Measurements from ENCODE around the gene OR8B3.

DNA sequence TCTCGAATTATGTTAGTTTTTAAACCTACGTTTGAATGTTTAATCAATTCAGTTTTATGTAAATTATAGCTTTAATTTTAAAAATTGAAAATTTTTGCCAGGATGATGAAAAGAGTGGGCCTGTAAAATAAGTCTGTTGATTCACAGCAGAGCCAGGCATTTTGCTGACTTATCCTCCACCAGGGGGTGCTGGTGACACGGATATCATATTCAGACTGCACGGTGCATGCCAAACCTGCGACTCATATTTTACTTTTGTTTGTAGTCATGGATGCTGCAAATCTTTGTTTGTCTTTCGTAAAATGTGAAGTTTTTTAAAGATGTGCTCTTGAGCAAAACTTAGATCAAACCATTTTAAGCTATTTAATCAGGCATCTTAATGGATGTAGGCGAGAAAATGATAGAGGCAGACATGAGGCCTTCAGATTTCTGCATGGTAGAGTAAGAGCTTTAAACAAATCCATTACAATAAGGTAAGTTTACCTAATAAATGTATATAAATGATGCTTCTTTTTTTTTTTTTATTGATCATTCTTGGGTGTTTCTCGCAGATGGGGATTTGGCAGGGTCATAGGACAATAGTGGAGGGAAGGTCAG lies 3.6 kb upstream of the OR8B3 start:
- TF ChIP-seq CREB1 (IDR thresholded peaks at IDR 0.05; ENCODE audit: low read depth) (no peak), REST (IDR thresholded peaks at IDR 0.05; ENCODE audit: low read depth) (no peak)
